ENCODE data around the gene MYH6. TPM values are rescaled to one million over a fixed set of nuclear protein-coding genes. Genes with fewer than 3 reads are reported as not detected.

Gene MYH6
- total RNA-seq, 4 donors from 2014 or later, result not detected

DNA sequence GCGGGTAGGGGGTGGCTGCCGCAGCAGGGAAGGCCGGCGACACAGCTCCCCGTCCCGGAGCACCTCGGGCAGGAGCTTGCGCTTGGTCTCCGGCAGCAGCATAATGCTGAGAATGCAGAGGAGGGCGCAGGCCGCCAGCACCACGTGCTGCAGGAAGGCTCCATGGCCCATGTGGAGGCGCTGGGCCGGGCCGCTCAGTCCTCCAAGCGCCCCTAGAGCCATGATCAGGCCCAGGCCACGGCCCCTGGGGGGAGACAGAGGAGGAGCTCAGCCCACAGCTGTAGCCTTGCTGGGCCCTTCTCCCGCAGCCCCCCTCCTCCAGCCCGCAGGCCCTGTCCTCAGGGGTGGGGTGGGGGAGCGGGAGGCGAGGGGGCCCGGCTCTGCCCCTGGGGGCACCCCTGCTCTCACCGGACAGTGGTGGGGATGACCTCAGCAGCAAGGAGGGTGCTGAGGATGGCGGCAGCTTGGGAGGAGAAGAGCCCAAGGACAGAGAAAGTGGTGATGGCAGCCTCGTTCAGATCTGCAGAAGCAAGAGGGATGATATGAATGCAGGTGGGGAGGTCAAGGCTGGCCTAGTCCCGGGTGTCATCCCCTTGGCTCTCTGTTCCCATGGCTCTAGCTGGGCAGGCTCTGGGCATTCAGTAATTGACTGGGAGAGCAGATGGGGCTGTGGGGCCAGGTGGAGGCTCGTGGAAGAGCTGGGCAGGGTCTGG lies 61.2 kb downstream of the MYH6 start:
- TF ChIP-seq POLR2A (IDR thresholded peaks at IDR 0.05), result no peak
- TF ChIP-seq, protein P1, sequence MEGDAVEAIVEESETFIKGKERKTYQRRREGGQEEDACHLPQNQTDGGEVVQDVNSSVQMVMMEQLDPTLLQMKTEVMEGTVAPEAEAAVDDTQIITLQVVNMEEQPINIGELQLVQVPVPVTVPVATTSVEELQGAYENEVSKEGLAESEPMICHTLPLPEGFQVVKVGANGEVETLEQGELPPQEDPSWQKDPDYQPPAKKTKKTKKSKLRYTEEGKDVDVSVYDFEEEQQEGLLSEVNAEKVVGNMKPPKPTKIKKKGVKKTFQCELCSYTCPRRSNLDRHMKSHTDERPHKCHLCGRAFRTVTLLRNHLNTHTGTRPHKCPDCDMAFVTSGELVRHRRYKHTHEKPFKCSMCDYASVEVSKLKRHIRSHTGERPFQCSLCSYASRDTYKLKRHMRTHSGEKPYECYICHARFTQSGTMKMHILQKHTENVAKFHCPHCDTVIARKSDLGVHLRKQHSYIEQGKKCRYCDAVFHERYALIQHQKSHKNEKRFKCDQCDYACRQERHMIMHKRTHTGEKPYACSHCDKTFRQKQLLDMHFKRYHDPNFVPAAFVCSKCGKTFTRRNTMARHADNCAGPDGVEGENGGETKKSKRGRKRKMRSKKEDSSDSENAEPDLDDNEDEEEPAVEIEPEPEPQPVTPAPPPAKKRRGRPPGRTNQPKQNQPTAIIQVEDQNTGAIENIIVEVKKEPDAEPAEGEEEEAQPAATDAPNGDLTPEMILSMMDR (IDR thresholded peaks at IDR 0.05), result no peak
- no peak for DNase-seq
- Histone ChIP-seq H3K27me3 (peaks cover 0 to 14% (median 0%) of the 10 kb centered on the region in 4 donors), H3K36me3 (no peaks in the 10 kb centered on the region), H3K4me1 (peaks cover 2 to 5% (median 3%) of the 10 kb centered on the region in 3 donors), H3K27ac (no peak overlapping the region), H3K9me3 (no peaks in the 10 kb centered on the region), H3K4me3 (no peak overlapping the region)
- intact Hi-C loops (cut with DNase I), result no loop called here
- WGBS, 2 donors, result 40 to 61% methylated on average over 1 to 3 of the region's 27 CpGs

DNA sequence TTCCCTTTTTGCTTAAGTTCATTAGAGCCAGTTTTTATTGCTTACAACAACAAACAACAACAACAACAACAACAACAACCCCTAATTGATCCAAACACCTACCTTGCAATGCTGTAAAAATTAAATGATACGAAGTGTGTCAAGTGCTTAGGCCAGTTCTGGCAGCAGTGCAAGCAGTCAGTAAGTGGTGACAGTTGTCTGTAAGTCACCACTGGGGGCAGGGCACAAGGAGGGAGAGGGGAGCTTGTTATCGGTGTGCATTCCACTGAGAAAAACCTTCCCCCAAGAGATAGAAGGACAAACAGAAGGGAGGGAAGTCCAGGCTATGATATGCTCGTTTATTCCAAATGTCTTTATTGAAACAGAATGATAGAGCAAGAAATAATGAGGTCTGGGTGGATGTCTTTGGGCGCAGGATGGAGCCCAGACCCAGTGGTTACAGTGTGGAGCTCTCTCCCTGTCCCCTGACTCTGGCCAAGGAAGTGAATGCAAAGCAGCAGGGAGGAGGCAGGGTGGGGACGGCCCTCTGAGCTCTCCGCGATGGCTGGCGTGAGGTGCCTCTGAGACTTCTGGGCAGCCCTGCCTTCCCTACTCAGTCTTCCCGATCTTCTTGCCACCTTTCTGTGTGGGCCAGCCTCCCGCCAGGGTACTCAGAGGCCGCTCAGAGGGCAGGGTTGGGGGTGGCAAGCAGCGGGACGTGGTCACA lies 61.9 kb downstream of the MYH6 start:
- Histone ChIP-seq H3K27me3 (peaks cover 0 to 7% (median 0%) of the 10 kb centered on the region in 4 donors), H3K27ac (no peak overlapping the region), H3K4me3 (no peak overlapping the region), H3K9me3 (no peaks in the 10 kb centered on the region), H3K4me1 (no peaks in the 10 kb centered on the region), H3K36me3 (no peaks in the 10 kb centered on the region)
- intact Hi-C loops (cut with DNase I), result no loop called here
- DNase-seq, result no peak
- no peak for TF ChIP-seq POLR2A (IDR thresholded peaks at IDR 0.05)
- TF ChIP-seq, protein P1 (IDR thresholded peaks at IDR 0.05), result no peak
- WGBS, 2 donors, result 67 to 79% methylated on average over 8 to 9 of the region's 13 CpGs

DNA sequence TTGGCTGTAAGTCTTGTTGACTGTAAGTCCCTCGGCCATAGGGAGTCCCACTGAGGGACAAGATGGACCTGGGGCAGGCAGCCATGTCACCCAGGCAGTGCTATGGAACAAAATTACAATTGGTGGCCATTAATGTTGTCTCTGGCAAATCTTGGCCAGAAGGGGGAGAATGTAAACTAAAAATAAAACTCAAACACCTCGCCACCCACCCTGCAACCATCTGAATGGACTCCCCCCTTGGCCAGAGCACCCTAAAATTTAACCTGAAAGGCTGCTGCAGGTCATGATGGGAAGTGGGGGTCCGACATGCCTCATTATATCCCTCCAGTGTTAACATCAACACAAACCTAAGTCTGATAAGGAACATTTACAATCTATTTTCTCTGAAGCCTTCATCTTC lies 63.6 kb downstream of the MYH6 start:
- no peaks in the 10 kb centered on the region for H3K36me3 ChIP-seq
- H3K4me3 ChIP-seq, result no peak overlapping the region
- TF ChIP-seq, protein P1 (IDR thresholded peaks at IDR 0.05), result no peak
- no peak for TF ChIP-seq POLR2A (IDR thresholded peaks at IDR 0.05)
- no peak overlapping the region for H3K27ac ChIP-seq
- no peaks in the 10 kb centered on the region for H3K27me3 ChIP-seq
- no peaks in the 10 kb centered on the region for H3K9me3 ChIP-seq
- 43 to 54% methylated on average over 3 of the region's 3 CpGs for WGBS, 2 donors
- intact Hi-C loops (cut with DNase I), result no loop called here
- no peaks in the 10 kb centered on the region for H3K4me1 ChIP-seq
- no peak for DNase-seq

DNA sequence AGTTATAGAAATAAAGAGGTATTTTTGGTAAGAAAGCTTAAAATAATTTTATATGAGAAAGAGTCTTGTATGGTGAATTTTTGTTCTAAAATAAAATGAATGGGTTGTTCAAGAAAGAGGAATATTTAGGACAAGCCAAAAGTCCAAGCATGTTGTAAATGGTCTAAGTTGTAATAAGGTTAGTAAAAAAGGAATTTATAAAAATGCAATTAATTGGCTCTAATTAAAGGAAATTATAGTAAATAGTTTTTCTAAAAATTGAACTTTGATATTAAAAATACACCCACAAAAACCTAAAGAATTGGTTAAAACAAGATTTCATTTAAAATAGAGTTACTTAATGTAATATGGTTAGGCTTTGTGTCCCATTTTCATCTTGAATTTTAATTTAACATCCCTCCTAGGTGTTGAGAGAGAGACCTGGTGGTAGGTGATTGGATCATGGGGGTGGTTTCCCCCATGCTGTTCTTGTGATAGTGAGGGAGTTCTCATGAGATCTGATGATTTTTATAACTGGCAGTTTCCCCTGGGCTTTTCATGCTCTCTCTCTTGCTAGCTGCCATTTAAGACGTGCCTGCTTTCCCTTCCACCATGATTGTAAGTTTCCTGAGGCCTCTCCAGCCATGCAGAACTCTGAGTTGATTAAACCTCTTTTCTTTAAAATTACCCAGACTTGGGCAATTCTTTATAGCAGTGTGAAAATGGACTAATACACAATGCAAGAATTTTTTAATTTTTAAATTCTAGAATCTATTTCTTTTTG lies 68.4 kb downstream of the MYH6 start:
- Histone ChIP-seq H3K27ac (no peak overlapping the region), H3K27me3 (peaks cover 0 to 9% (median 0%) of the 10 kb centered on the region in 4 donors), H3K36me3 (no peaks in the 10 kb centered on the region), H3K4me1 (no peaks in the 10 kb centered on the region), H3K9me3 (no peaks in the 10 kb centered on the region), H3K4me3 (no peak overlapping the region)
- intact Hi-C loops (cut with DNase I), result no loop called here
- WGBS, 2 donors, result 67 to 79% methylated on average over 1 of the region's 1 CpG
- no peak for TF ChIP-seq POLR2A (IDR thresholded peaks at IDR 0.05)
- TF ChIP-seq, protein P1 (IDR thresholded peaks at IDR 0.05), result no peak
- DNase-seq, result no peak

DNA sequence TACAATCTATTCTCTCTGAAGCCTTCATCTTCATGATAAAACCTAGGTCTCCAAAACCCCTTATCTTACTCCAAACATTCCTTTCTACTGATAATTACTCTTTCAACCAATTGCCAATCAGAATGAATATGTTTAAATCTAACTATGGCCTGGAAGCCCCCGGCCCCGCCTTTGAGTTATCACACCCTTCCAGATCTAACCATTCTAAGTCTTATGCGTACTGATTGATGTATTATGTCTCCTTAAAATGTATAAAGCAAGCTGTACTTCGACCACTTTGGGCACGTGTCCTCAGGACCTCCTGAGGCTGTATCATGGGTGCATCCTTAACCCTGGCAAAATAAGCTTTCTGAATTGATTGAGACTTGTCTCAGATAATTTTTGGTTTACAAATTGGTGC lies 72.5 kb downstream of the MYH6 start:
- Histone ChIP-seq H3K27ac (no peak overlapping the region), H3K9me3 (no peaks in the 10 kb centered on the region), H3K4me1 (no peaks in the 10 kb centered on the region), H3K4me3 (no peak overlapping the region), H3K27me3 (peaks cover 0 to 9% (median 0%) of the 10 kb centered on the region in 4 donors), H3K36me3 (no peaks in the 10 kb centered on the region)
- no peak for TF ChIP-seq POLR2A (IDR thresholded peaks at IDR 0.05)
- TF ChIP-seq, protein P1 (IDR thresholded peaks at IDR 0.05), result no peak
- intact Hi-C loops (cut with DNase I), result no loop called here
- 75 to 89% methylated on average over 4 to 5 of the region's 5 CpGs for WGBS, 2 donors
- DNase-seq, result no peak

All from esophagus squamous epithelium (tissue), 5 donors.